Muscle layer of duodenum (tissue), 2 donors: Measurements from ENCODE around the gene OR52W1.
"Not testable (repeated sequence)": the region's sequence is repeated elsewhere in the genome, so short reads cannot be mapped to it uniquely, and the experiment has no call there.

Experiments used
- H3K27ac ChIP-seq: one replicate; pipeline ENCODE4 v1.7.0; 2013; ENCODE audit warnings: mild to moderate bottlenecking, low read length
- H3K27me3 ChIP-seq: one replicate; pipeline ENCODE4 v1.7.0; 2013; ENCODE audit warnings: low read depth, mild to moderate bottlenecking, control low read depth, low read length
- H3K36me3 ChIP-seq, 2 donors: one replicate each; pipeline ENCODE4 v1.7.0; 2013; ENCODE audit warnings: low read length in 2 of 2, control low read depth in 1 of 2, mild to moderate bottlenecking in 1 of 2; ENCODE audit not compliant: insufficient read depth in 2 of 2, control insufficient read depth in 1 of 2
- H3K4me1 ChIP-seq, 2 donors: one replicate each; pipeline ENCODE4 v1.7.0; 2013; ENCODE audit warnings: low read length in 2 of 2, mild to moderate bottlenecking in 2 of 2, control low read depth in 1 of 2, moderate library complexity in 1 of 2; ENCODE audit not compliant: insufficient read depth in 2 of 2, control insufficient read depth in 1 of 2
- H3K4me3 ChIP-seq, 2 donors: one replicate each; pipeline ENCODE4 v1.7.0; 2013; ENCODE audit warnings: low read length in 2 of 2, low read depth in 1 of 2, mild to moderate bottlenecking in 1 of 2
- H3K9me3 ChIP-seq, 2 donors: one replicate each; pipeline ENCODE4 v1.7.0; 2013; ENCODE audit warnings: low read length in 2 of 2, control low read depth in 1 of 2, mild to moderate bottlenecking in 1 of 2; ENCODE audit not compliant: control insufficient read depth in 1 of 2
- donor health status: healthy.

Gene OR52W1

DNA sequence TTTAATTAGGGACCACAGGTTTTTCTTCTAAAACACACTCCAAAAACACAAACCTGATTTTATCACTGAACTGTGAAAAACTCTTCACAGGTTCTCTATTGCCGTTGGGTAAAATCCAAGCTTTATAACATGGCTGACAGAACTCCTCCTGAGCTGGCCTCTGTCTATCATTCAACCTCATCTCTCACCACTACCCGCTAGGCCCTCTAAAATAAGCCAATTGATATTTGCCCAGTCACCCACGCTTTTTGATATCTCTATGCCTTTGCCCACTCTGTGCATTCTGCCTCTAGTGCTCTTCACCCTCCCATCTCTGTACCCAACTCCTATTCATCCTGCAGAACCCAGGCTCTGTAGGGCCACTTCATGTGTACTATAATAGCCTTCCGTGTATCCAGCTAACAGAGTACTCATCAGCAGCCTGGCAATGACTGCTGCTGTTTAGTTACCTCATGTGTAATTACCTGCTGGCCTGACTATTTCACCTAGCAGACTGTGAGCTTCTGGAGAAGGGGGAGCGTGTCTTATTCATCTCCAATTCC lies 38.8 kb downstream of the OR52W1 start:
- Histone ChIP-seq H3K36me3 (no peaks in the 10 kb centered on the region), H3K4me1 (peaks cover 9 to 12% of the 10 kb centered on the region in 2 donors), H3K27me3 (no peaks in the 10 kb centered on the region), H3K4me3 (no peak overlapping the region), H3K9me3 (no peaks in the 10 kb centered on the region), H3K27ac (no peak overlapping the region)

- Histone ChIP-seq H3K9me3 (no peaks in the 10 kb centered on the region), H3K36me3 (no peaks in the 10 kb centered on the region)
Observed at GRCh38 chr11:6238902-6239301, 39.9 kb downstream of the OR52W1 start, which contains the start of gene CNGA4. TSS of gene CNGA4 (plus strand) at chr11:6239089. CDS start at chr11:6239207, 118 bp downstream.

DNA sequence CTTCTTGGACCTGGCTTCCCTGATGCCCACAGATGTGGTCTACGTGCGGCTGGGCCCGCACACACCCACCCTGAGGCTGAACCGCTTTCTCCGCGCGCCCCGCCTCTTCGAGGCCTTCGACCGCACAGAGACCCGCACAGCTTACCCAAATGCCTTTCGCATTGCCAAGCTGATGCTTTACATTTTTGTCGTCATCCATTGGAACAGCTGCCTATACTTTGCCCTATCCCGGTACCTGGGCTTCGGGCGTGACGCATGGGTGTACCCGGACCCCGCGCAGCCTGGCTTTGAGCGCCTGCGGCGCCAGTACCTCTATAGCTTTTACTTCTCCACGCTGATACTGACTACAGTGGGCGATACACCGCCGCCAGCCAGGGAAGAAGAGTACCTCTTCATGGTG lies 41.1 kb downstream of the OR52W1 start:
- no peaks in the 10 kb centered on the region for H3K9me3 ChIP-seq
- no peaks in the 10 kb centered on the region for H3K27me3 ChIP-seq
- no peaks in the 10 kb centered on the region for H3K4me1 ChIP-seq
- no peaks in the 10 kb centered on the region for H3K36me3 ChIP-seq
- H3K4me3 ChIP-seq: no peak overlapping the region
- H3K27ac ChIP-seq: no peak overlapping the region

More at GRCh38 chr11:6238902-6239301, 39.9 kb downstream of the OR52W1 start, which contains the start of gene CNGA4:
- Histone ChIP-seq H3K27ac (no peak within 1 kb of the TSS), H3K27me3 (no peaks in the 10 kb centered on the region), H3K4me3 (no peak within 1 kb of the TSS), H3K4me1 (peaks cover under 1 to 2% of the 10 kb centered on the region in 2 donors)

DNA sequence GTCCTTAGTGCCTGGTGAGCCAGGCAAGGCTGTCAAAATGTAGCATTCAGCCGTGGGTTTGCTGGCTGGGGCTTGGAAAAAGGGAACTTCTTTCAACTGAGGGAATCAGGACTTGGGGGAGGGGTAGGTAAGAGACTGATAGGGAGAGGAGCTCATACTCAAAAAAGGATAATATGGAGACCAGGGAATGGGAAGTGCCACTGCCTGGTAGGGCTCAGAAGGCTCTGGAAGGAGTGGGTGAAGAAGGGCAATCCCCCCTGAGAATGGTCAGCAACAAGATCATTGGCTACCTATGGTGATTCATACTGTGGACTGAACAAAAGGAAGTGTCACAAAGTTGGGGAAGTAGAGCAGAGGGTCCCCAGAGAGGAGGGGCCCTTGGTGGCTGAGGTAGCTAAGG lies 41.8 kb downstream of the OR52W1 start:
- no peaks in the 10 kb centered on the region for H3K4me1 ChIP-seq

GRCh38 chr11:6241316-6241715 lies 42.3 kb downstream of the OR52W1 start:
- no peak overlapping the region for H3K4me3 ChIP-seq
- H3K4me1 ChIP-seq: no peaks in the 10 kb centered on the region
- no peaks in the 10 kb centered on the region for H3K9me3 ChIP-seq
- H3K27ac ChIP-seq: no peak overlapping the region
- H3K36me3 ChIP-seq: no peaks in the 10 kb centered on the region
- no peaks in the 10 kb centered on the region for H3K27me3 ChIP-seq

More for the DNA sequence above, 41.8 kb downstream of the OR52W1 start:
- Histone ChIP-seq H3K27ac (no peak overlapping the region), H3K9me3 (no peaks in the 10 kb centered on the region), H3K4me3 (no peak overlapping the region), H3K27me3 (no peaks in the 10 kb centered on the region), H3K36me3 (no peaks in the 10 kb centered on the region)

DNA sequence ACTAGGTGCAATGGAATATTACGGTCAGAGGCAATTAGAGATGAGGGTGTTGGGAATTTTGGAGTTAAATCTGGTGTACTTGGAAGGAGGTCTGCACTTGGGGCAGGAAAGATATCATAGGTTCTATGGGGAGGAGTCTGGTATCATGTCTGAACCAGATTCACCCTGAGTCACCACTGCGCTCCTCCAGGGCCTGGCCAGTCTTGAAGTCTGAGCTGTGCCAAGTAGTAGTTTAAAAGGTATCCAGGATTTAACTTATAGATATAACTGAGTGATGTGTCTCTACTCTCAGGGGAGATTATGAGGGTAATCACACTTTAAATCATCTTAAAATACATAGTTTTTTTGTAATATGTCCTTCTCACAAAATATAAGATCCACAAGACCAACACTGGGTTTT lies 46.5 kb downstream of the OR52W1 start:
- Histone ChIP-seq H3K4me3 (no peak overlapping the region), H3K36me3 (no peaks in the 10 kb centered on the region), H3K27ac (no peak overlapping the region), H3K4me1 (no peaks in the 10 kb centered on the region), H3K27me3 (no peaks in the 10 kb centered on the region), H3K9me3 (no peaks in the 10 kb centered on the region)

DNA sequence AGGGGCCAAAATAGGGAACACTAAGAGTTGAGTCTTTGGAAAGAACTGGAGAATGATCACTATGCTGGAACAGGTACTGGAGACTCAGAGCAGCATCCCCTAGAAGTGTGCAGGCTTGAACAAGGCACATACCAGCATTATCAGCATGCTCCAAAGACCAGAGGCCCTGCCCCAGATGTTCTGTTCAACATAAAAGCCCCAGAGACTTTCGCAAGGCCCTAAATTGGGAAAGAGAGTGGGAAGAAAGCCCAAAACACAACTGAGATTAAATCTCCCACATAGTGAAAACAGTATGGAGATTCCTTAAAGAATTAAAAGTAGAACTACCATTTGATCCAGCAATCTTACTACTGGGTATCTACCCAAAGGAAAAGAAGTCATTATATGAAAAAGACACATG lies 49.2 kb downstream of the OR52W1 start:
- H3K36me3 ChIP-seq: no peaks in the 10 kb centered on the region
- H3K9me3 ChIP-seq: no peaks in the 10 kb centered on the region
- peaks cover 0 to 10% of the 10 kb centered on the region in 2 donors for H3K4me1 ChIP-seq
- no peaks in the 10 kb centered on the region for H3K27me3 ChIP-seq
- H3K27ac ChIP-seq: no peak overlapping the region
- no peak overlapping the region for H3K4me3 ChIP-seq

- not testable (repeated sequence) for H3K27ac ChIP-seq, H3K9me3 ChIP-seq, H3K4me1 ChIP-seq, H3K36me3 ChIP-seq, H3K27me3 ChIP-seq, H3K4me3 ChIP-seq
Observed at GRCh38 chr11:6248897-6249296, 49.9 kb downstream of the OR52W1 start.
